Skeletal muscle cell (primary cell): ENCODE data around the gene WASF1.
A peak's percentile ranks its signal among the peaks of the same experiment; 100 is the strongest.
"Not testable (repeated sequence)": the region's sequence is repeated elsewhere in the genome, so short reads cannot be mapped to it uniquely, and the experiment has no call there.

Experiments
- DNase-seq: peaks from one replicate; pipeline ENCODE4 v3.0.0-alpha.2; 2010; ENCODE audit warnings: low read depth
- H3K4me3 ChIP-seq: 2 replicates; pipeline ENCODE4 v1.5.1; 2011; ENCODE audit warnings: low read depth, mild to moderate bottlenecking, control low read depth, low read length, moderate library complexity

Gene WASF1

GRCh38 chr6:110095935-110096334 is 83.5 kb downstream of the WASF1 start:
- no peak overlapping the region for H3K4me3 ChIP-seq
- no peak for DNase-seq

GRCh38 chr6:110095101-110095500 is 84.4 kb downstream of the WASF1 start:
- H3K4me3 ChIP-seq, result no peak overlapping the region
- DNase-seq, result no peak

- H3K4me3 ChIP-seq, result no peak overlapping the region
- no peak for DNase-seq
These were observed 85.5 kb downstream of the WASF1 start for GRCh38 chr6:110093981-110094380.

DNA sequence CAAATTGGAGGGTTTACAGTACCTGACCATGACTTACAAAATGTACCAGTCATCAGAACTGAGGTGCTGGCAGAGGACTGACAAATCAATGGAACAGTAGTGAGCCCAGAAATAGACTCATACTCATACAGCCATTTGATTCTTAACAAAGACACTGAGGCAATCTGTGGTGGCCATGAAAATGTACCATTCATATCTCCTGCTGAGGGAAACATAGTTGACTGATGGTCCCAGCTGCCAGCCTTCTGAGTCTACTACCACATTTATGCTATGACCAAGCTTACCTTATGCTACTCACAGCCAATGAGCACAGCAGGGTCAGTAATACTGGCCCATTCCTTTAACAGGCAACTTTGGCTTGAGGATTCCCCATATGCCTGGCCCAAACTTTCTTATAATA is 88.6 kb downstream of the WASF1 start:
- no peak for DNase-seq
- H3K4me3 ChIP-seq, result no peak overlapping the region

DNA sequence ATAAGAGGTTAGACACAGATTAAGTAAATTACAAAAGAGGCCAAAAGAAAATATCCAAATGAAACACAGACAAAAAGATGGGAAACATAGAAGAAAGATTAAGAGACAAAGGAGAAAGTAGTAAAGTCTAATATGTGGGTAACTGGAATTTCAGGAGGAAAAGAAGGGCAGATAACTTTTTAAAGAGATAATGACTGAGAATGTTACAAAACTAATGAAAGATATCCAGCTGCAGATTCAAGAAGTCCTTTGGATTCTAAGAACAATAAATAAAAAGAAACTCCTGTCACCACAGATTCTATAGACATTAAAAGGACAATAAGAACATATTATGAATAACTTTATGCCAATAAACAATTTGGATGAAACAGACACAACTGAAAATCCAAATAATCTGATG is 90.1 kb downstream of the WASF1 start:
- no peak overlapping the region for H3K4me3 ChIP-seq
- DNase-seq, result no peak

GRCh38 chr6:110085285-110085684 is 94.2 kb downstream of the WASF1 start:
- no peak for DNase-seq
- H3K4me3 ChIP-seq, result no peak overlapping the region

GRCh38 chr6:110083875-110084585 is 95.4 kb downstream of the WASF1 start:
- no peak overlapping the region for H3K4me3 ChIP-seq
- no peak for DNase-seq

DNA sequence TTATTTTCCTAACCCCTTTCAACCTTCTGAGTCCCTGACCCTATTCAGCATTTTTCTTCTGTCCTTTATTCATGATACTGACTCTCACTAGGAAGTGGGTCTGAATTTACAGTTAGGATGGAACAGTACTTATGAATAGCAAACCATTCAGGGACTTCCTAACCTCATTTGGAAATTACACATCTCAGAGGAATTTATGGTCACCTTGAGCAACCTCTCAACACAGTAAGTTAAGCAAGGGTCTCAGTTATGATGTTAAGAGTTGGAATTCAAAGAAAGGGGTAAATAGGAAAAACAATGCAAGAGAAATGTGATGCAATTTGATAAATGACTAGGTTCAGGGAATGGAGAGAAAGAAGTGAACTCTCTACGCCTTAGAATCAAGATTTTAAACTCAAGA is 104.1 kb downstream of the WASF1 start:
- no peak for DNase-seq
- no peak overlapping the region for H3K4me3 ChIP-seq

- DNase-seq, H3K4me3 ChIP-seq: not testable (repeated sequence)
These were observed 106.0 kb downstream of the WASF1 start for GRCh38 chr6:110073474-110073873.

DNA sequence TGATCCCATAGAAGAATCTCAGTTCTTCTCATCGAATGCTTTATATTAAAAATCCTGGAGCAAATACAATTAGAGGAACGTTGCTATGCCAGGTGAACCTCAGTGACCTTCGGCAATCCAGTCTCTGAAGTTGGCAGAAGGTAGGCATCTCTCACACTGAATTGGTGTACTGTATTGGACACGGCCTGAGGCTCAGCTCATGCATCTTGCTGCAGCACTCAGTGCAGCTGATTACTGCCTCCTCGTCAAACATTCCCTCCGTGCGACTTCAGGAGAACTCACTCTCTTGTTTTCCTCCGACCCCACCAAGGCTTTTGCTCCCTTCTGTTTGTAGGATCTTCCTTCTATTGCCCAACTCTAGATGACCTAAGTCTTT is 110.9 kb downstream of the WASF1 start:
- no peak for DNase-seq

GRCh38 chr6:110067837-110068591 is 111.5 kb downstream of the WASF1 start:
- no peak for DNase-seq
- H3K4me3 ChIP-seq, result no peak overlapping the region

More for the DNA sequence above, 110.9 kb downstream of the WASF1 start:
- no peak overlapping the region for H3K4me3 ChIP-seq

- H3K4me3 ChIP-seq, result no peak overlapping the region
- DNase-seq, result no peak
These were observed 114.5 kb downstream of the WASF1 start for GRCh38 chr6:110064744-110065524.

- no peak overlapping the region for H3K4me3 ChIP-seq
- no peak for DNase-seq
These were observed 115.7 kb downstream of the WASF1 start for GRCh38 chr6:110063594-110064263.

DNA sequence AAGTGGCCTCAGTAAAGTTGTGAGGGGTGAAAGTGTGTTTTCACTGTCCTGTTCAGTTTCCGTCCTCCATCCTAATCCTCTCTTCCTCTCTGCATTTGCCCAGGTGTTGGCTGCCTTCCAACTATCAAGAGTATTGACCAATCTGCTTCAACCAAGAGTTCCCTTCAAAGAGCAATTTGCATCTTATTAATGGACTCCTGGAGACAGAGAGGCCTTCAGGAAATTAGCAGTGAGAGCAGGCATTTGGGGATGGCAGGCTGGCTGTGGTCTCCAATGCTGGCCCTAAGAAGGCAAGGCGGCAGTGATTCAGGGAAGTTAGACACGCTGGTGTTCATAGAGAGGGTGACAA is 124.1 kb downstream of the WASF1 start:
- no peak for DNase-seq
- no peak overlapping the region for H3K4me3 ChIP-seq

- no peak overlapping the region for H3K4me3 ChIP-seq
- no peak for DNase-seq
These were observed 124.6 kb downstream of the WASF1 start for GRCh38 chr6:110054664-110055386.

GRCh38 chr6:110053395-110054240 is 125.9 kb downstream of the WASF1 start:
- DNase-seq, result peak; percentile 23
- no peak overlapping the region for H3K4me3 ChIP-seq

GRCh38 chr6:110050440-110050813 is 129.0 kb downstream of the WASF1 start:
- no peak overlapping the region for H3K4me3 ChIP-seq
- DNase-seq, result no peak
